ENCODE measurements around the gene MROH2A.
"Not testable (repeated sequence)": the region's sequence is repeated elsewhere in the genome, so short reads cannot be mapped to it uniquely, and the experiment has no call there.

MROH2A gene

DNA sequence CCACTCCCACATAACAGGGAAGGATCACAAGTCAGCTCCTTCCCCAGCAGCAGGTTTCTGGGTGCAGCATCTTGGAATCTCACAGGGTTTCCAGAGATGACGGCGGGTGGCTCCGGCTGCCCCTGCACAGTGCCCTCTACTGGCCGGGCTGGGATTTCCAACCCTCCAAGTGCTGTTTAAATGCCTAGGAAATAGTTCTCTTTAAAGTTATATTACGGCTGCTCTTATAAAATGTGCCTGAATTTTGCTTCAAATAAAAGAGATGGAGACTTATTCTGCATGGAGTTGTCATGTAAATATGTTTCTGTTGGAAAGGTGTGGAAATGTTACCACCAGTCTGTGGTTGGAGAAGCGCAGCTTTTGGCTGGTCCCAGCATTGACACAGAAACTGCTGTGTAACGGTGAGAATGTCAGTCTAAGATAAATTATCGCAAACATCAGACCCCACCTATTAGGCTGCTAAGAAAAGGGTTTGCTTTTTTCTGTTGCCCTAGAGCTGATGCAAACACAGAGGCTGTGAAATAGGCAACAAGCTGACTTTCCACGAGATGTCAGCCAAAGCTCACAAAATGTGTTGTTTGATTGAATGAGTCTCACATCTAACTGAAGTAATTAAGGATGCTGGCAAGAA, 79.5 kb downstream of the MROH2A start:
- peak; percentile 76 for TF ChIP-seq CTCF (IDR thresholded peaks at IDR 0.05; ENCODE audit: borderline replicate concordance, insufficient read depth, low read depth, low read length)
- H3K4me3 ChIP-seq (ENCODE audit: low read depth, low read length) = no peak overlapping the region

GRCh38 chr2:233858331-233858730, 80.2 kb downstream of the MROH2A start:
- no peak for TF ChIP-seq CTCF (IDR thresholded peaks at IDR 0.05; ENCODE audit: borderline replicate concordance, insufficient read depth, low read depth, low read length)
- H3K4me3 ChIP-seq (ENCODE audit: low read depth, low read length) = no peak overlapping the region

DNA sequence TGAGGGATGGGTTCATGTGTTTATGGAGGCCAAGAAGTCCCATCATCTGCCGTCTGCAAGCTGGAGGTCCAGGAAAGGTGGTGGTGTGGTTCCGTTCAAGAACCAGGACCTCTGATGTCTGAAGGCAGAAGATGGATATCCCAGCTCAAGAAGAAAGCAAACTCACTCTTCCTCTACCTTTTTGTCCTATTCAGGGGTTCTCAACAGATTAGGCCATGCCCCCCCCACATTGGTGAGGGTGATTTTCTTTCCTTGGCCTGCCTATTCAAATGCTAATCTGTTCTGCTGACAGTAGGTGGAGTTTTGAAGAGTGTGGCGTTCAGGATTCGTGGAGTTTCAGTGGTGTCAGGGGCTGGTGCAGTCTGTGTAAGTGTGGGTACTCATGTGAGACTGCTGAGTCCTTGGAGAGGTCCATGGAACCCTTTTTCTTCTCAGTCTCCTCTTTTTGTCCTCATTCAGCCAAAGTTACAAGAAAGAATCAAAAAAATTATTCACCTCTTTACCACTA, 84.2 kb downstream of the MROH2A start:
- H3K4me3 ChIP-seq (ENCODE audit: low read depth, low read length) = no peak overlapping the region
- no peak for TF ChIP-seq CTCF (IDR thresholded peaks at IDR 0.05; ENCODE audit: borderline replicate concordance, insufficient read depth, low read depth, low read length)

- TF ChIP-seq CTCF (IDR thresholded peaks at IDR 0.05; ENCODE audit: borderline replicate concordance, insufficient read depth, low read depth, low read length) = 0 out of 2 replicates have a peak, but pooled peaks have one; percentile 23
- H3K4me3 ChIP-seq (ENCODE audit: low read depth, low read length) = no peak overlapping the region
Measured at GRCh38 chr2:233865838-233866237, 87.7 kb downstream of the MROH2A start.

DNA sequence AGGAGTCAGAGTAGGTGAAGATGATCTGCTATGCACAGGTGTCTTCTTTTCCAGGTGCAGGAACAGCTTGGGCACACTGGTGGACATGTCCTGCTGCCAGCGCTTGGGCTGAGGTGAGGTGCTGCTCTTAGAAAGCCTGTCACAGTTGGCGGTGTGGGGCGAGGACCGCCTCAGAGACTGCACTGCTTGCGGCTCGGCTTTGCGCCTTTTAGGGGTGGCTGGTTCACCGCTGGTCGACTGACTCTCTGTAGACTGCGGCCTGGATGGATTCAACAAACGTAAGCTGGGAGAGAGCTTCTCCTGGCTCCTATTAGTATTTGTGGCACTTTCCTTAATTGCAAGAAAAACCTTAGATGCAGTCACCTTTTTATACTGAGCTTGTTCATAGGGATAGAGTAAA, 88.3 kb downstream of the MROH2A start:
- TF ChIP-seq CTCF (IDR thresholded peaks at IDR 0.05; ENCODE audit: borderline replicate concordance, insufficient read depth, low read depth, low read length) = no peak
- no peak overlapping the region for H3K4me3 ChIP-seq (ENCODE audit: low read depth, low read length)

- no peak for TF ChIP-seq CTCF (IDR thresholded peaks at IDR 0.05; ENCODE audit: borderline replicate concordance, insufficient read depth, low read depth, low read length)
- H3K4me3 ChIP-seq (ENCODE audit: low read depth, low read length) = peak within 1 kb of the TSS; percentile 52
Measured at GRCh38 chr2:233867993-233868532, 89.9 kb downstream of the MROH2A start, which contains the start of gene MSL3B. Gene MSL3B, minus strand, starts transcription at chr2:233868386.

GRCh38 chr2:233871432-233871831, 93.3 kb downstream of the MROH2A start:
- no peak for TF ChIP-seq CTCF (IDR thresholded peaks at IDR 0.05; ENCODE audit: borderline replicate concordance, insufficient read depth, low read depth, low read length)
- H3K4me3 ChIP-seq (ENCODE audit: low read depth, low read length) = no peak overlapping the region

GRCh38 chr2:233872125-233872524, 94.0 kb downstream of the MROH2A start:
- not testable (repeated sequence) for H3K4me3 ChIP-seq (ENCODE audit: low read depth, low read length)
